AG04450 (cell line): ENCODE results near the gene ANXA2. TPM values are rescaled to one million over a fixed set of nuclear protein-coding genes. Genes with fewer than 3 reads are reported as not detected.

ENCODE experiments used
- CTCF ChIA-PET: fragments of 300-600, 350-600 bp; formaldehyde crosslinking; extraction: SDS; loops from one replicate; lab custom pipeline; 2022; ENCODE audit warnings: antibody characterized with exemption, inconsistent platforms; lab: Charles Lee
- POLR2A ChIA-PET: fragments of 350-600 bp; formaldehyde crosslinking; extraction: SDS; loops from one replicate; lab custom pipeline; 2021; ENCODE audit warnings: antibody characterized with exemption, inconsistent platforms; lab: Yijun Ruan, JAX
- DNase-seq: peaks from one replicate; pipeline ENCODE4 v3.0.0-alpha.2; 2011; ENCODE audit warnings: low read depth, low spot score
- H3K27ac ChIP-seq: one replicate; pipeline ENCODE4 v1.5.1; 2012; ENCODE audit warnings: low read depth, low read length, control low read depth
- H3K27me3 ChIP-seq: one replicate; pipeline ENCODE4 v1.6.0; 2012; ENCODE audit warnings: low read length; ENCODE audit not compliant: control insufficient read depth, insufficient read depth
- H3K4me3 ChIP-seq: 2 replicates; pipeline ENCODE4 v1.5.1; 2011; ENCODE audit warnings: mild to moderate bottlenecking, low read depth, low read length, control low read depth
- H3K9me3 ChIP-seq: 2 replicates; pipeline ENCODE4 v1.5.1; 2012; ENCODE audit warnings: low read length; ENCODE audit not compliant: control insufficient read depth, insufficient read depth
- CTCF ChIP-seq: IDR thresholded peaks from 2 replicates; pipeline ENCODE4 v1.5.1; 2011; ENCODE audit warnings: low read depth, low read length, control low read depth, inconsistent platforms
- polyA plus RNA-seq: library from polyadenylated mRNA; depleted of rRNA; stranded (reverse); fragments of >200 nt; gene quantifications from 2 replicates; pipeline ENCODE4 v1.2.3, GENCODE V29; 2011

ANXA2 gene
- polyA plus RNA-seq, 1 experiment: 4,537 TPM

GRCh38 chr15:60376677-60377095 is 21.1 kb downstream of the ANXA2 start:
- DNase-seq: no peak
- H3K27me3 ChIP-seq: no peaks in the 10 kb centered on the region
- H3K9me3 ChIP-seq: no peaks in the 10 kb centered on the region
- POLR2A ChIA-PET: interaction anchor here (1.2 to 1.4 kb wide), 2 partner anchors 14 to 21 kb away, joined by 3 to 4 read pairs; partner anchors contain the start of gene ANXA2
- H3K27ac ChIP-seq: peak overlapping the region; percentile 73
- H3K4me3 ChIP-seq: no peak overlapping the region
- CTCF ChIA-PET: no interaction called here
- no peak for TF ChIP-seq CTCF

GRCh38 chr15:60375306-60375705 is 22.5 kb downstream of the ANXA2 start:
- TF ChIP-seq CTCF: no peak
- Histone ChIP-seq H3K27me3 (no peaks in the 10 kb centered on the region), H3K4me3 (no peak overlapping the region), H3K9me3 (no peaks in the 10 kb centered on the region), H3K27ac (peak overlapping the region; percentile 97)
- ChIA-PET CTCF (interaction anchor here (0.5 to 1.8 kb wide), 5 partner anchors 10 to 145 kb away, joined by 3 to 8 read pairs (median 6); no protein-coding TSS in a partner anchor), POLR2A (interaction anchor here (0.9 to 2.8 kb wide), 6 partner anchors 8 to 25 kb away, joined by 3 to 24 read pairs (median 10); partner anchors contain the start of gene ANXA2)
- no peak for DNase-seq

GRCh38 chr15:60374628-60375081 is 23.1 kb downstream of the ANXA2 start:
- CTCF ChIA-PET: interaction anchor here (0.5 to 1.8 kb wide), 5 partner anchors 10 to 146 kb away, joined by 3 to 8 read pairs (median 4); no protein-coding TSS in a partner anchor
- Histone ChIP-seq H3K9me3 (no peaks in the 10 kb centered on the region), H3K27ac (peak overlapping the region; percentile 97), H3K4me3 (no peak overlapping the region), H3K27me3 (no peaks in the 10 kb centered on the region)
- POLR2A ChIA-PET: interaction anchor here (0.8 to 2.8 kb wide), 10 partner anchors 8 to 27 kb away, joined by 3 to 24 read pairs (median 5); partner anchors contain the start of gene ANXA2
- no peak for TF ChIP-seq CTCF
- DNase-seq: peak; percentile 93

- POLR2A ChIA-PET: interaction anchor here (0.8 to 2.8 kb wide), 10 partner anchors 9 to 28 kb away, joined by 3 to 24 read pairs (median 5); partner anchors contain the start of gene ANXA2
- Histone ChIP-seq H3K9me3 (no peaks in the 10 kb centered on the region), H3K27me3 (no peaks in the 10 kb centered on the region), H3K4me3 (no peak overlapping the region), H3K27ac (peak overlapping the region; percentile 97)
- no peak for DNase-seq
- no peak for TF ChIP-seq CTCF
- CTCF ChIA-PET: interaction anchor here (0.9 to 1.8 kb wide), 4 partner anchors 11 to 74 kb away, joined by 4 to 8 read pairs (median 6); no protein-coding TSS in a partner anchor
These were observed 23.6 kb downstream of the ANXA2 start for GRCh38 chr15:60374209-60374608.

GRCh38 chr15:60373745-60374144 is 24.0 kb downstream of the ANXA2 start:
- H3K27me3 ChIP-seq: no peaks in the 10 kb centered on the region
- POLR2A ChIA-PET: interaction anchor here (0.8 to 2.8 kb wide), 6 partner anchors 11 to 28 kb away, joined by 3 to 16 read pairs (median 6); no protein-coding TSS in a partner anchor
- H3K9me3 ChIP-seq: no peaks in the 10 kb centered on the region
- no peak overlapping the region for H3K4me3 ChIP-seq
- peak overlapping the region; percentile 97 for H3K27ac ChIP-seq
- TF ChIP-seq CTCF: no peak
- DNase-seq: no peak
- CTCF ChIA-PET: interaction anchor here (0.6 to 1.6 kb wide), 4 partner anchors 11 to 147 kb away, joined by 3 to 9 read pairs (median 5); no protein-coding TSS in a partner anchor
